ENCODE measurements around the gene CPN2. TPM values are rescaled to one million over a fixed set of nuclear protein-coding genes. Genes with fewer than 3 reads are reported as not detected.

CPN2 gene
- total and polyA plus RNA-seq, 2 of the 13 experiments (the other 11 are each of a cell fraction or from before 2014, with no cell fraction given), result 26.7 to 27.7 TPM

GRCh38 chr3:194333212-194333980, 17.7 kb downstream of the CPN2 start (continued):
- TF ChIP-seq MBNL3 (CRISPR knock-in tag; conservative IDR thresholded peaks at IDR 0.05), result no peak
- TF ChIP-seq ZNF251 (CRISPR knock-in tag; IDR thresholded peaks at IDR 0.05), result 0 out of 2 replicates have a peak, but pooled peaks have one; percentile 65
- TF ChIP-seq, protein P1, sequence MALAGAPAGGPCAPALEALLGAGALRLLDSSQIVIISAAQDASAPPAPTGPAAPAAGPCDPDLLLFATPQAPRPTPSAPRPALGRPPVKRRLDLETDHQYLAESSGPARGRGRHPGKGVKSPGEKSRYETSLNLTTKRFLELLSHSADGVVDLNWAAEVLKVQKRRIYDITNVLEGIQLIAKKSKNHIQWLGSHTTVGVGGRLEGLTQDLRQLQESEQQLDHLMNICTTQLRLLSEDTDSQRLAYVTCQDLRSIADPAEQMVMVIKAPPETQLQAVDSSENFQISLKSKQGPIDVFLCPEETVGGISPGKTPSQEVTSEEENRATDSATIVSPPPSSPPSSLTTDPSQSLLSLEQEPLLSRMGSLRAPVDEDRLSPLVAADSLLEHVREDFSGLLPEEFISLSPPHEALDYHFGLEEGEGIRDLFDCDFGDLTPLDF (CRISPR knock-in tag; IDR thresholded peaks at IDR 0.05), result no peak; the same call in 1 of the 2 replicates
- TF ChIP-seq SMAD9 (CRISPR knock-in tag; IDR thresholded peaks at IDR 0.05), result 0 out of 2 replicates have a peak, but pooled peaks have one; percentile 80
- peak; percentile 32; the same call in 1 of the 2 replicates for TF ChIP-seq NFKBIZ (CRISPR knock-in tag; IDR thresholded peaks at IDR 0.05)
- TF ChIP-seq, protein P2, sequence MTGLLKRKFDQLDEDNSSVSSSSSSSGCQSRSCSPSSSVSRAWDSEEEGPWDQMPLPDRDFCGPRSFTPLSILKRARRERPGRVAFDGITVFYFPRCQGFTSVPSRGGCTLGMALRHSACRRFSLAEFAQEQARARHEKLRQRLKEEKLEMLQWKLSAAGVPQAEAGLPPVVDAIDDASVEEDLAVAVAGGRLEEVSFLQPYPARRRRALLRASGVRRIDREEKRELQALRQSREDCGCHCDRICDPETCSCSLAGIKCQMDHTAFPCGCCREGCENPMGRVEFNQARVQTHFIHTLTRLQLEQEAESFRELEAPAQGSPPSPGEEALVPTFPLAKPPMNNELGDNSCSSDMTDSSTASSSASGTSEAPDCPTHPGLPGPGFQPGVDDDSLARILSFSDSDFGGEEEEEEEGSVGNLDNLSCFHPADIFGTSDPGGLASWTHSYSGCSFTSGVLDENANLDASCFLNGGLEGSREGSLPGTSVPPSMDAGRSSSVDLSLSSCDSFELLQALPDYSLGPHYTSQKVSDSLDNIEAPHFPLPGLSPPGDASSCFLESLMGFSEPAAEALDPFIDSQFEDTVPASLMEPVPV (CRISPR knock-in tag; IDR thresholded peaks at IDR 0.05), result peak; percentile 80
- TF ChIP-seq ISX (CRISPR knock-in tag; conservative IDR thresholded peaks at IDR 0.05), result no peak
- TF ChIP-seq ARID2 (CRISPR knock-in tag; IDR thresholded peaks at IDR 0.05; ENCODE audit: borderline replicate concordance), result peak; percentile 71; the same call in 1 of the 2 replicates
- TF ChIP-seq, protein P3, sequence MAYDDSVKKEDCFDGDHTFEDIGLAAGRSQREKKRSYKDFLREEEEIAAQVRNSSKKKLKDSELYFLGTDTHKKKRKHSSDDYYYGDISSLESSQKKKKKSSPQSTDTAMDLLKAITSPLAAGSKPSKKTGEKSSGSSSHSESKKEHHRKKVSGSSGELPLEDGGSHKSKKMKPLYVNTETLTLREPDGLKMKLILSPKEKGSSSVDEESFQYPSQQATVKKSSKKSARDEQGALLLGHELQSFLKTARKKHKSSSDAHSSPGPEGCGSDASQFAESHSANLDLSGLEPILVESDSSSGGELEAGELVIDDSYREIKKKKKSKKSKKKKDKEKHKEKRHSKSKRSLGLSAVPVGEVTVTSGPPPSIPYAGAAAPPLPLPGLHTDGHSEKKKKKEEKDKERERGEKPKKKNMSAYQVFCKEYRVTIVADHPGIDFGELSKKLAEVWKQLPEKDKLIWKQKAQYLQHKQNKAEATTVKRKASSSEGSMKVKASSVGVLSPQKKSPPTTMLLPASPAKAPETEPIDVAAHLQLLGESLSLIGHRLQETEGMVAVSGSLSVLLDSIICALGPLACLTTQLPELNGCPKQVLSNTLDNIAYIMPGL (CRISPR knock-in tag; IDR thresholded peaks at IDR 0.05; ENCODE audit: borderline replicate concordance in 1 of 2, low read depth in 1 of 2), result peak; percentile 78 to 88
- no peak for TF ChIP-seq CHD4 (IDR thresholded peaks at IDR 0.05; ENCODE audit: borderline replicate concordance, low read length)
- 0 out of 2 replicates have a peak, but pooled peaks have one; percentile 62 for TF ChIP-seq ZSCAN12 (CRISPR knock-in tag; IDR thresholded peaks at IDR 0.05)
- TF ChIP-seq, protein P4, sequence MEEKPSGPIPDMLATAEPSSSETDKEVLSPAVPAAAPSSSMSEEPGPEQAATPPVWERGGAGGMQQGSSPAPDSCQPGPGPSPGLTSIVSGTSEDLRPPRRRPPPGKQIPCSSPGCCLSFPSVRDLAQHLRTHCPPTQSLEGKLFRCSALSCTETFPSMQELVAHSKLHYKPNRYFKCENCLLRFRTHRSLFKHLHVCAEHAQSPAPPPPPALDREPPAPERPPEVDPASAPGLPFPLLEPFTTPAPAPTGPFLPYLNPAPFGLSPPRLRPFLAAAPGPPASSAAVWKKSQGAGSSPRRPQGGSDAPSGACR (CRISPR knock-in tag; IDR thresholded peaks at IDR 0.05), result peak; percentile 84
- TF ChIP-seq ZNF350 (CRISPR knock-in tag; IDR thresholded peaks at IDR 0.05; ENCODE audit: borderline replicate concordance, low read depth), result peak; percentile 76; the same call in 1 of the 2 replicates
- TF ChIP-seq, protein P5, sequence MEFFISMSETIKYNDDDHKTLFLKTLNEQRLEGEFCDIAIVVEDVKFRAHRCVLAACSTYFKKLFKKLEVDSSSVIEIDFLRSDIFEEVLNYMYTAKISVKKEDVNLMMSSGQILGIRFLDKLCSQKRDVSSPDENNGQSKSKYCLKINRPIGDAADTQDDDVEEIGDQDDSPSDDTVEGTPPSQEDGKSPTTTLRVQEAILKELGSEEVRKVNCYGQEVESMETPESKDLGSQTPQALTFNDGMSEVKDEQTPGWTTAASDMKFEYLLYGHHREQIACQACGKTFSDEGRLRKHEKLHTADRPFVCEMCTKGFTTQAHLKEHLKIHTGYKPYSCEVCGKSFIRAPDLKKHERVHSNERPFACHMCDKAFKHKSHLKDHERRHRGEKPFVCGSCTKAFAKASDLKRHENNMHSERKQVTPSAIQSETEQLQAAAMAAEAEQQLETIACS (CRISPR knock-in tag; IDR thresholded peaks at IDR 0.05), result peak; percentile 69
- TF ChIP-seq ZZZ3 (CRISPR knock-in tag; IDR thresholded peaks at IDR 0.05; ENCODE audit: borderline replicate concordance), result no peak
- TF ChIP-seq, protein P6, sequence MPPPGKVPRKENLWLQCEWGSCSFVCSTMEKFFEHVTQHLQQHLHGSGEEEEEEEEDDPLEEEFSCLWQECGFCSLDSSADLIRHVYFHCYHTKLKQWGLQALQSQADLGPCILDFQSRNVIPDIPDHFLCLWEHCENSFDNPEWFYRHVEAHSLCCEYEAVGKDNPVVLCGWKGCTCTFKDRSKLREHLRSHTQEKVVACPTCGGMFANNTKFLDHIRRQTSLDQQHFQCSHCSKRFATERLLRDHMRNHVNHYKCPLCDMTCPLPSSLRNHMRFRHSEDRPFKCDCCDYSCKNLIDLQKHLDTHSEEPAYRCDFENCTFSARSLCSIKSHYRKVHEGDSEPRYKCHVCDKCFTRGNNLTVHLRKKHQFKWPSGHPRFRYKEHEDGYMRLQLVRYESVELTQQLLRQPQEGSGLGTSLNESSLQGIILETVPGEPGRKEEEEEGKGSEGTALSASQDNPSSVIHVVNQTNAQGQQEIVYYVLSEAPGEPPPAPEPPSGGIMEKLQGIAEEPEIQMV (CRISPR knock-in tag; IDR thresholded peaks at IDR 0.05; ENCODE audit: low read depth), result peak; percentile 80; the same call in 1 of the 2 replicates
- peak; percentile 34; the same call in 1 of the 2 replicates for TF ChIP-seq ZMYM3 (CRISPR knock-in tag; IDR thresholded peaks at IDR 0.05)
- peak; percentile 94 for TF ChIP-seq THAP8 (CRISPR knock-in tag; IDR thresholded peaks at IDR 0.05; ENCODE audit: borderline replicate concordance)
- TF ChIP-seq CBX1 (IDR thresholded peaks at IDR 0.05; ENCODE audit: low read depth), result no peak
